ENCODE results near the gene LRRC31. TPM values are rescaled to one million over a fixed set of nuclear protein-coding genes. Genes with fewer than 3 reads are reported as not detected.

Gene LRRC31
- total and polyA plus RNA-seq, 2 of the 8 experiments (the other 6 are each of a cell fraction or from before 2014, with no cell fraction given): not detected

DNA sequence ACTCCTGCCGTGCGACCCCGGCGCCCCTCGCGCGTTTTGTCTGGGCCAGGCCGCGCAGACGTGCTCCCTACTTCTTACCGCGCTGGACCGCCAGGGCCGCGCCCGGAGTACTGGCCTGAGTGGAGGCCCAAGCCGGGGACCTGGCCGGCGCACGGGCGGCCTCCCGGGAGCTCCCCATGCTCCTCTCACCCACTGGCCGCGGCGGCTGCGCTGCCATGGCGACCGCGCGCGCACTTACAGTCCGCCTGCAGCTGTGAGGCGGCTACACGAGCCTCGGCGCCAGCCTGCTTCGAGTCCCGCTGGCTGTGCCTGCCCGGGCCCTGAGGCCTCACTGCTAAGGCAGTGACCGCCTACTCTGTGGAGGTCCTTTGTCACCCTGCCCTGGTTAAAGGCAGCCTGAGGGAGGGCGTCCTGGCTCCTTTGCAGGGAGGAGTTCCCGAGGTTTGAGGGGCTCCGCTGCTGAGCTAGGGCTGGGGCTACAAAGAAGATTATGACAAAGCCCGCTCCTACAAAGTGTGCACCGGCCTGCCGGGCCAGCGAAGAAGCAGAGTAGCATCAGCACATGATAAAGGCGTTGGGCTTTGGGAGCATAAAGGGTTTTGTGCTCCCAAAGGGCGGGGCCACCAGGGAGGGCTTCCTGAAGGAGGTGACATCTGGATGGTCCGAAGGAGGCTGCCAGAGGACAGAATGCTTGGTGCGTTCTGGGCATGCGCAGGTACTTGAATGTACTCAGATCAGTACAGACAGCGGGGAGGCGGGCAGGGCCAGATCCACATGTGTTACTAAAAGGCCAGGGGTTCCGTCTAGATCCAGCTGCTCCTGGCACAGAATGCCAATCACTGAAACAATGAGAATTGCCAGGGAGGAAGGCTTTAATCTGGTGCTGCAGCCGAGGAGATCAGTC, 57.2 kb downstream of the LRRC31 start, which contains the start of the genes LRRC34 and LRRIQ4:
LRRC34 (minus strand) TSS at position 573 of the 904 bp plus-strand sequence; CDS start at position 217, 356 bp downstream.
LRRIQ4 (plus strand) TSS at position 539 of the 904 bp plus-strand sequence. CDS start 9,052 bp downstream, outside the sequence.
- H2AK5ac ChIP-seq (ENCODE audit: low read depth, low read length): no peak within 1 kb of the TSS
- peaks cover 0 to 7% (median 4%) of the 10 kb centered on the region in 4 experiments; a peak in 6 of 7 replicates for H3K27me3 ChIP-seq (replicated peaks in 1 of 4; ENCODE audit: control insufficient read depth in 3 of 4, extremely low read depth in 1 of 4, insufficient read depth in 3 of 4, low read length in 3 of 4)
- H4K5ac ChIP-seq (ENCODE audit: insufficient read length, low read depth, low read length): peak within 1 kb of the TSS; percentile 67
- no peaks in the 10 kb centered on the region; a peak in 1 of 4 replicates for H3K9me3 ChIP-seq (ENCODE audit: insufficient read depth in 2 of 2, low read depth in 1 of 2, low read length in 1 of 2)
- H2BK120ac ChIP-seq (replicated peaks; ENCODE audit: low read depth, low read length): peak within 1 kb of the TSS; percentile 54
- H4K8ac ChIP-seq (ENCODE audit: extremely low read depth, insufficient read depth, low read length): peak within 1 kb of the TSS; percentile 86
- no peaks in the 10 kb centered on the region for H3K79me2 ChIP-seq (ENCODE audit: control insufficient read depth in 1 of 2, insufficient read depth in 2 of 2, low read length in 2 of 2)
- H2BK20ac ChIP-seq (ENCODE audit: low read length): peak within 1 kb of the TSS; percentile 66; the same call in 1 of the 2 replicates
- ChIA-PET CTCF (ENCODE audit: partially characterized antibody) (interaction anchor here (0.6 to 3.0 kb wide), 4 partner anchors 10 to 49 kb away, joined by 3 to 11 read pairs (median 4); partner anchors contain the start of gene TERC), POLR2A (ENCODE audit: partially characterized antibody) (interaction anchor here (0.7 to 3.8 kb wide), 3 partner anchors 39 to 154 kb away, joined by 3 to 20 read pairs (median 5); partner anchors contain the start of genes MYNN, SEC62 and TERC)
- H3K56ac ChIP-seq (replicated peaks; ENCODE audit: insufficient read length, low read depth, low read length): peak within 1 kb of the TSS; percentile 82
- peak within 1 kb of the TSS; percentile 69 for H3K4ac ChIP-seq (replicated peaks; ENCODE audit: insufficient read length, low read depth, low read length)
- peak within 1 kb of the TSS; percentile 88 for H2AFZ ChIP-seq (ENCODE audit: low read length)
- no peak within 1 kb of the TSS for H3K14ac ChIP-seq (ENCODE audit: insufficient read length)
- H4K91ac ChIP-seq (replicated peaks; ENCODE audit: insufficient read length, low read length): no peak within 1 kb of the TSS
- peak within 1 kb of the TSS; percentile 76; the same call in 1 of the 2 replicates for H2BK5ac ChIP-seq (ENCODE audit: low read depth, low read length)
- no peaks in the 10 kb centered on the region for H3K79me1 ChIP-seq (ENCODE audit: low read depth, low read length)
- H3K18ac ChIP-seq (ENCODE audit: extremely low read depth, low read length): peak within 1 kb of the TSS; percentile 92
- FAIRE-seq (peak; percentile 13), DNase-seq (ENCODE audit: low read depth in 1 of 2, low spot score in 2 of 2) (peak; percentile 81 to 83)
- no peaks in the 10 kb centered on the region for H4K20me1 ChIP-seq (replicated peaks in 1 of 2; ENCODE audit: control insufficient read depth in 1 of 2, insufficient read depth in 2 of 2, low read length in 2 of 2)
- H2BK15ac ChIP-seq (ENCODE audit: low read length): peak within 1 kb of the TSS; percentile 20
- whole genome bisulfite sequencing, 2 experiments (ENCODE audit: extremely low coverage in 1 of 2, insufficient coverage in 1 of 2, insufficient read length in 1 of 2, insufficient replicate concordance in 2 of 2, low coverage in 1 of 2, low lambda C conversion rate in 2 of 2, missing lambda C conversion rate in 1 of 2): 7% methylated on average over 51 of the region's 56 CpGs; no CpG with 5 or more reads in 1 of the 2 experiments
- peaks cover 7 to 20% (median 10%) of the 10 kb centered on the region in 4 experiments; a peak in 6 of 7 replicates for H3K4me1 ChIP-seq (replicated peaks in 1 of 4; ENCODE audit: control insufficient read depth in 3 of 4, insufficient read depth in 4 of 4, low read length in 3 of 4)
- H3K23ac ChIP-seq (ENCODE audit: insufficient read length): no peak within 1 kb of the TSS
- peak within 1 kb of the TSS; percentile 54 to 73 (median 68) for H3K4me3 ChIP-seq (ENCODE audit: extremely low read depth in 1 of 4, insufficient read depth in 2 of 4, low read depth in 3 of 4, low read length in 4 of 4)
- peak within 1 kb of the TSS; percentile 52 to 63 (median 59) for H3K9ac ChIP-seq (replicated peaks in 1 of 4; ENCODE audit: extremely low read depth in 1 of 4, low read depth in 3 of 4, low read length in 3 of 4)
- H3K23me2 ChIP-seq (ENCODE audit: low read depth, low read length): peaks cover 4% of the 10 kb centered on the region; the same call in 1 of the 2 replicates
- H3K36me3 ChIP-seq (ENCODE audit: control insufficient read depth in 2 of 4, insufficient read depth in 4 of 4, low read length in 3 of 4): no peaks in the 10 kb centered on the region
- peak within 1 kb of the TSS; percentile 79 to 93 for H3K4me2 ChIP-seq (ENCODE audit: insufficient read depth in 1 of 2, low read depth in 2 of 2, low read length in 2 of 2)
- H3K27ac ChIP-seq (ENCODE audit: low read depth, low read length): no peak within 1 kb of the TSS
- H2BK12ac ChIP-seq (ENCODE audit: low read depth, low read length): peak within 1 kb of the TSS; percentile 86; the same call in 1 of the 2 replicates
- TF ChIP-seq GABPA (IDR thresholded peaks at IDR 0.05; ENCODE audit: borderline replicate concordance, insufficient read depth, low read length) (no peak), MAX (IDR thresholded peaks at IDR 0.05) (peak; percentile 73), PHF8 (conservative IDR thresholded peaks at IDR 0.05; ENCODE audit: low read depth, low read length) (peak; percentile 58; the same call in 1 of the 2 replicates), SP2 (IDR thresholded peaks at IDR 0.05; ENCODE audit: low read length) (no peak), SP4 (IDR thresholded peaks at IDR 0.05; ENCODE audit: low read length) (no peak), JUN (IDR thresholded peaks at IDR 0.05; ENCODE audit: low read depth, low read length) (no peak), CTCF (IDR thresholded peaks at IDR 0.05; ENCODE audit: control extremely low read depth in 1 of 3, insufficient read depth in 1 of 3, low read depth in 1 of 3, low read length in 3 of 3) (no peak)
